Measurements from ENCODE around the gene NKAPD1.
A peak's percentile ranks its signal among the peaks of the same experiment; 100 is the strongest.

The NKAPD1 gene

GRCh38 chr11:112049777-112050176 is 24.3 kb upstream of the NKAPD1 start:
- Histone ChIP-seq H4K20me1 (ENCODE audit: control insufficient read depth, insufficient read depth, low read depth, low read length) (no peaks in the 10 kb centered on the region), H3K27me3 (ENCODE audit: control insufficient read depth, low read length) (no peaks in the 10 kb centered on the region), H3K79me2 (ENCODE audit: control insufficient read depth, low read length) (peaks cover 46% of the 10 kb centered on the region), H3K36me3 (ENCODE audit: control insufficient read depth, low read length) (peaks cover 92% of the 10 kb centered on the region), H3F3A (ENCODE audit: control insufficient read depth, insufficient read depth) (peaks cover 27% of the 10 kb centered on the region), H3K4me3 (ENCODE audit: low read length) (peak overlapping the region; percentile 61), H3K4me1 (ENCODE audit: control insufficient read depth, low read length) (peaks cover 52% of the 10 kb centered on the region), H3K9me3 (ENCODE audit: control insufficient read depth, insufficient read depth, low read length) (peaks cover 7% of the 10 kb centered on the region; the same call in 1 of the 2 replicates), H3K27ac (ENCODE audit: low read depth, low read length) (peak overlapping the region; percentile 82), H3K4me2 (ENCODE audit: low read length) (peak overlapping the region; percentile 72), H3K9me2 (replicated peaks; ENCODE audit: control insufficient read depth, low read length) (no peaks in the 10 kb centered on the region)
- no peak for TF ChIP-seq EZH2phosphoT487 (IDR thresholded peaks at IDR 0.05; ENCODE audit: borderline replicate concordance, low read length)
- no peak for TF ChIP-seq CTCF (IDR thresholded peaks at IDR 0.05; ENCODE audit: low read depth, low read length, poor library complexity, severe bottlenecking)

GRCh38 chr11:112050721-112051120 is 23.4 kb upstream of the NKAPD1 start:
- Histone ChIP-seq H3K9me3 (ENCODE audit: control insufficient read depth, insufficient read depth, low read length) (peaks cover 7% of the 10 kb centered on the region; the same call in 1 of the 2 replicates), H3K27me3 (ENCODE audit: control insufficient read depth, low read length) (no peaks in the 10 kb centered on the region), H3K27ac (ENCODE audit: low read depth, low read length) (peak overlapping the region; percentile 82), H3K9me2 (replicated peaks; ENCODE audit: control insufficient read depth, low read length) (no peaks in the 10 kb centered on the region), H3K79me2 (ENCODE audit: control insufficient read depth, low read length) (peaks cover 46% of the 10 kb centered on the region), H3K4me1 (ENCODE audit: control insufficient read depth, low read length) (peaks cover 52% of the 10 kb centered on the region), H3F3A (ENCODE audit: control insufficient read depth, insufficient read depth) (peaks cover 25% of the 10 kb centered on the region), H4K20me1 (ENCODE audit: control insufficient read depth, insufficient read depth, low read depth, low read length) (no peaks in the 10 kb centered on the region), H3K4me3 (ENCODE audit: low read length) (peak overlapping the region; percentile 61), H3K36me3 (ENCODE audit: control insufficient read depth, low read length) (peaks cover 88% of the 10 kb centered on the region), H3K4me2 (ENCODE audit: low read length) (peak overlapping the region; percentile 72)
- no peak for TF ChIP-seq CTCF (IDR thresholded peaks at IDR 0.05; ENCODE audit: low read depth, low read length, poor library complexity, severe bottlenecking)
- TF ChIP-seq EZH2phosphoT487 (IDR thresholded peaks at IDR 0.05; ENCODE audit: borderline replicate concordance, low read length): no peak

GRCh38 chr11:112051768-112052167 is 22.3 kb upstream of the NKAPD1 start:
- no peaks in the 10 kb centered on the region for H3K27me3 ChIP-seq (ENCODE audit: control insufficient read depth, low read length)
- TF ChIP-seq CTCF (IDR thresholded peaks at IDR 0.05; ENCODE audit: low read depth, low read length, poor library complexity, severe bottlenecking) (no peak), EZH2phosphoT487 (IDR thresholded peaks at IDR 0.05; ENCODE audit: borderline replicate concordance, low read length) (no peak)

More at GRCh38 chr11:112051768-112052167, 22.3 kb upstream of the NKAPD1 start:
- H3F3A ChIP-seq (ENCODE audit: control insufficient read depth, insufficient read depth): peaks cover 24% of the 10 kb centered on the region
- H3K79me2 ChIP-seq (ENCODE audit: control insufficient read depth, low read length): peaks cover 53% of the 10 kb centered on the region
- no peaks in the 10 kb centered on the region for H3K9me2 ChIP-seq (replicated peaks; ENCODE audit: control insufficient read depth, low read length)
- peaks cover 52% of the 10 kb centered on the region for H3K4me1 ChIP-seq (ENCODE audit: control insufficient read depth, low read length)
- peaks cover 7% of the 10 kb centered on the region; the same call in 1 of the 2 replicates for H3K9me3 ChIP-seq (ENCODE audit: control insufficient read depth, insufficient read depth, low read length)
- H3K36me3 ChIP-seq (ENCODE audit: control insufficient read depth, low read length): peaks cover 87% of the 10 kb centered on the region
- peak overlapping the region; percentile 61 for H3K4me3 ChIP-seq (ENCODE audit: low read length)
- H4K20me1 ChIP-seq (ENCODE audit: control insufficient read depth, insufficient read depth, low read depth, low read length): no peaks in the 10 kb centered on the region
- H3K27ac ChIP-seq (ENCODE audit: low read depth, low read length): peak overlapping the region; percentile 82
- peak overlapping the region; percentile 72 for H3K4me2 ChIP-seq (ENCODE audit: low read length)
